RCC 7860 (cell line): Measurements from ENCODE around the gene SLC12A8.
A peak's percentile ranks its signal among the peaks of the same experiment; 100 is the strongest.
"Not testable (repeated sequence)": the region's sequence is repeated elsewhere in the genome, so short reads cannot be mapped to it uniquely, and the experiment has no call there.

Source experiments
- DNase-seq: peaks from one replicate; pipeline ENCODE4 v3.0.0-alpha.2; 2015; ENCODE audit warnings: low spot score
- FAIRE-seq: peaks from 2 replicates; lab custom pipeline; 2012; peaks lifted over from hg19 to GRCh38; lab: Jason Lieb, UNC

SLC12A8 gene

DNA sequence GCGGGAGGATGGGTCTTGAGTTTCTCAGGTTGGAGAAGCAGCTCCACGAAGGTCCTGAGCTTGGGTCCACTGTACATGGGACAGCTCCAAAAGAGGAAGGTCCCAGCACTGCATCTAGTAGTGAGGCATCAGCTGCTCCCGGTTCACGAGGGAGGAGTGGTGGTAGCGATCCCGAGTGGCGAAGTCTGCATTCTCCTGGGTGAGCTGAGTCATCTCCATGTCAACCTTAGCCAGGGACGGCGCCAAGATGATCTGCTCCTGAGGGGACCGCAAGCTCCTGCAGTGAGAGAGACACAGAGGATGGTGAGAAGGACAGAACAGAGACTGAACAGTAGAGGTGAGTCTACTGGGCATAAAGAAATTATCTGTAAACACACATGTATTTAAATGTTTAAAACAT is 128.8 kb downstream of the SLC12A8 start:
- FAIRE-seq = no peak
- peak; percentile 45 for DNase-seq

DNA sequence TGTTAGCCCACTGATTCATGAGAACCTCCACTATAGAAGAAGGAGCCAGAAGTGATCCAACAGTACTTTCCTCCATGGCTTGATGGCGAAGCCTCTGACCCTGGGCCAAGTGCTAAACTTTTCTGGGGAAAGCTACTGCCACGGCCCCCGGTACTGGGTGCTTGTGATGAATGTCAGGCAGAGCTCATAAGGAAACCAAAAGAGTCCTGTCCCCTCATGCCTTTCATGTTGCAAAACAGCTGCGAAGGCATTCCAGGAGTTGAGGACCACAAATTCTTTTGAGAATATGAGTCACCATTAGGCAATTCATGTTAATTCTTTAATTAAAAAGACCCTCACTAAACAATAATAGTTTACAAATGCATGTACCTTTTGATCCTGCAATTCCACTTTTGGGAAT is 130.2 kb downstream of the SLC12A8 start:
- FAIRE-seq, DNase-seq: not testable (repeated sequence)

DNA sequence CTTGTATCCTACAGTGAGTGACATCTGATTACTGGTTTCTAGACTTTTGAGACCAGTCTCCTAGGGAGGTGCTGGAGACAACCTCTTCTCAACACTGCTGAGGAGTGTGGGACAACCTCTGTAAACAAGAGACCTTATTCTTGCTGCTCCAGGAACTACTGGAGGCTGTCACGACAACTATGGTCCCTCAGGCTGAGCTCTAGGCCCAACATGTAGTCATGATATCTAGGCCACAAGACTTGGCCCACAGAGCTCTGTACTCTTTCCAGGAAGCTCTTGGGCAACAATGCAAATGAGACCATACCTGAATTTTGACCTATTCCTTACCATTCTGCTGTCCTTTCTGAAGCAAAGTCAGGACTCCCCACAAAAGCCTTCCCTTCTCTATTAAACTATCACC is 132.5 kb downstream of the SLC12A8 start:
- FAIRE-seq = no peak
- no peak for DNase-seq

DNA sequence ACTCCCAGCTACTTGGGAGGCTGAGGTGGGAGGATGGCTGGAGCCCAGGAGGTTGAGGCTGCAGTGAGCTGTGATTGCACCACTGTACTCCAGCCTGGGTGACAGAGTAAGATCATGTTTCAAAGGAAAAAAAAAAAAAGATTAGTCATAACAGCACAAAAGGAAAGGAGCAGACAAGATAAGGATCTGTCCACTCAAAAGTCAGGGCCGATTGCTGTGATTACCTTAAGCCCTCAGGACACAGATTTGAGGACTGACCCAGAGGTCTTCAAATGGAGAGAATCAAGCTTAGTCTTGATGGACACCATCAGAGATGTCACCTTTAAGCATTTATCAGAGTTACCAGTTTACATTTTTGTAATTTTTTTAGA is 132.9 kb downstream of the SLC12A8 start:
- FAIRE-seq = no peak
- DNase-seq = no peak

DNA sequence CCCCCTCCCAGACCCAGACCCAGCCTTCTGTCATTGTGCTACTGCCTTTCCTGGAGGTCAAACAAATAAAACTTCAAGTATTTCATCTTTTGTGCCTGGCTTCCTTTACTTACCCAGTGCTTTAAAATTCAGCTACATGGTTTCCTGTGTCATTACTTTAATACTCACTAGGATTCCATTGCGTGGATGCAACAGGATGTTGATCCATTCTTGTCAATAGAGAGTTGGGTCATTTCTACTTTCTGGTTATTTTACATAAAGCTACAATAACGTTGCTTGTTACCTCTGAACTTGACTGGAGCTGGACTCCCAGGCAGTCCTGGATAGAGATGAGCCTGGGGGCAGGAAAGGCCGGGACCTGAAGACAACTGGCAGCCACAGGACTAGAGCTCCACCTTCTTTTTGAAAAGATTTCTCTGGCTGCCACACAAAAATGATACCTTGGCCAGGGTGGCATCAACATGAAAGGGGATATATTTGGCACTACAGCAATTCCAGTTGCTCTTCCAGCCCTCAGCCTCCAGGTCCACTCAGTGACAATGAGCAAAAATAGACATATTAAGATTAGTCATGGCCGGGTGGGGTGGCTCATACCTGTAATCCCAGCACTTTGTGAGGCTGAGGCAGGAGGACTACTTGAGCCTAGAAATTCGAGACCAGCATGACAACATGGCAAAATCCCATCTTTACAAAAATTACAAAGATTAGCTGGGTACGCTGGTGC is 133.4 kb downstream of the SLC12A8 start:
- no peak for DNase-seq
- no peak for FAIRE-seq

DNA sequence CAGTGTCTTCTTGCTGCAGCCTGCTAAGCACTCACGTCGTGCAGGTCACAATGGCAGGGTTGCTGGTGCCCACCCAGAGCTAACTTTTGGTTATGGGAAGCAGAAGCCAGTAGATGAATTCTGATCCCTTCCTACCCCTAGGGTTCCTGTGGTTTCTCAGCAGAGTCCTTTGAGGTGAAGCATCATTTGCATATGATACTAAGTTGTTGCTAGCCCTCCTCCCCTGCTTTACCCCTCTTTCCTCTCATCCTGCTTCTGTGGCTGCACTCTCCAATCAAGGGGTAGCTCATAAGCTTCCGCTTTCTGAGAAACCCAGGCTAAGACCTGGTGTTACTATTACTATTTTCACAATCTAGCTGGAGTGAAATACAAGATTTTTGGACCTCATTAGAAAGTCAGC is 134.7 kb downstream of the SLC12A8 start:
- no peak for DNase-seq
- no peak for FAIRE-seq

DNA sequence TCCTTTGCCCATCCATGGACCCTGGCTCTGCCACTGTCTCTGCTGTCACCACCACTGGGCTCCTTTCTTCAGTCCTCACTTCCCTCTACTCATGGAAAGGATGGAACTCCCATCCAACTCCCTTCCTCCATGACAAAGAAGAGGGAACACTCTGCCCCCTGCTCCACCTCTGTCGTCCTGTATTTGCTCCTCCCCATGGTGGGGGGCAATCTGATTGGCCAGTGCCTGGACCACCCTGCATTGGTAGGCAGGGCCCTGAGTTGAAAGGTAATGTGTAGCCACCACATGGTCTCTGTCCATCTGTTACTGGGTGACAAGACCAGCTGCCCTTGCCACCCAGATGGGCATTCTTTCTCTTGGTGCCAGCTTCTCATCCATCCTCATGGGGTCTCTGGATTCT is 136.1 kb downstream of the SLC12A8 start:
- FAIRE-seq (no peak), DNase-seq (no peak)

DNA sequence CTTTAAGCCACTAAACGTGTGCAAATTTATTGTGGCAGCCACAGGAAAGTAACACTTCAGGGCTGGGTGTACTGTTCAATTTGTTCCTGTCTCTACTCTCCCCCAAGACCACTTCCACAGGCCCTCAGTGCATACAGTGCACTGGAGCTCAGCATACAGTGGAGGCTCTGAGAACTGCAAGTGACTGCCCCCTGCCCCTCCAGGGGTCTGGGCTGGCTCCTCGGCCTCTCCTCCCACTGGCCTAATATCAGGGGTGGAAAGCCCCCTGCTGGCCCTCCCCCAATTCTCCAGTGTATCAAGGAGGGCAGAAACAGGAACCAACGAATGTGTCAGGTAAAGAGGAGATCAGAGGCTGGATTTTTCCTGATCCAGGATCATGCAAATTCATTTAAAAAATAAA is 136.8 kb downstream of the SLC12A8 start:
- no peak for FAIRE-seq

DNA sequence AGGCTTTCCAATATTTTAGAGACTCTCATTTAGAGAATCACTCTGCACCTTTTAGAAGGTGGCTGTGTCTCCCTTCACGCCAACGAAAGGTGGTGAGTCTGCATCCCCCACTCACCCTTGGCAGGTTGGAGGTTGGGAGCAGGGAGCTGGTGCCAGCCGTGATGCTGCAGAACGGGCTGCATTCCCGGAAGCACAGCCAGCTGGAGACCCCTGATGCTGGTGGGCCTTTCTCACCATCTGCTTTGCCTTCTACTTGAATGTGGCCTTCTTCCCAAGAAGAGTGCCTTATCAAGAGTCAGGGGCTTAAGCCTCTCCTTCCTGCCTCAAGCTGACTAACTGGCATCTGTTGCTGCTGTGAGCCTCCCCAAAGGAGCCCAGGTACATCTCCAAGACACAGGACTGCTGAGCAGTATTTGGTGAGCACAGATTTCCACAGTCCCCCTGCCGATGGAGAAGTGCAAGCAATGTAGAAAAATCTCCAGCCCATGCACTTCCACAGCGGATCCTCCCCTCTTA is 139.1 kb downstream of the SLC12A8 start:
- DNase-seq (no peak), FAIRE-seq (no peak)

More for the DNA sequence above, 136.8 kb downstream of the SLC12A8 start:
- DNase-seq = no peak

DNA sequence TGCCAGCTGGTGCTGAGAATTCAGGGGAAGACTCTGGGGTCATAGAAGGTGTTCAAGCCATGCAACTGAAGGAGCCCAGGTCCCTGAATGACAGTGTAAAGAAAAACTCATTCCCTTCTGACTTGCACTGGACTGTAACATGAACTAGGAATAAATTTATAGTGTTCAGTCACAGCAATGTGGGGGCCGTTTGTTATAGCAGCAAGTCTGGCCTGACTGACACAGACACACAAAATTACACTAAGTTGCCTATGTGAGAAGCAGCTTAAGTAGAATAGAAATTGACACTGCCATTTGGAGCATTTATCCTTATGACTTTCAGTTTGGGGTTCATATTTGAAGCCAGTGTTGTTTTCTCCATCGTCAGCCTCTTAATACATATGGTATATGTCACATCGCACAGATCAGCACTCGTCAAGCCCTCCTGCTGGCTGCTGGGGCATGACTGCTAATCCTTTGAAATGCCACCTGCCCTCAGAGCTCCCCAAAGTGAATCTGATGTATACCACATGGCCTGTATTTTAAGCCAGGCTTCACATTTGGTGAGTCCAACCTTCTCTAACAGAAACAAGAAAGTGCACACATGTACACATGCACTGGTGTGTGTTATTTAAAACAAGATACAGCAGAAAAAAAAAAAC is 139.7 kb downstream of the SLC12A8 start:
- FAIRE-seq (no peak), DNase-seq (no peak)

DNA sequence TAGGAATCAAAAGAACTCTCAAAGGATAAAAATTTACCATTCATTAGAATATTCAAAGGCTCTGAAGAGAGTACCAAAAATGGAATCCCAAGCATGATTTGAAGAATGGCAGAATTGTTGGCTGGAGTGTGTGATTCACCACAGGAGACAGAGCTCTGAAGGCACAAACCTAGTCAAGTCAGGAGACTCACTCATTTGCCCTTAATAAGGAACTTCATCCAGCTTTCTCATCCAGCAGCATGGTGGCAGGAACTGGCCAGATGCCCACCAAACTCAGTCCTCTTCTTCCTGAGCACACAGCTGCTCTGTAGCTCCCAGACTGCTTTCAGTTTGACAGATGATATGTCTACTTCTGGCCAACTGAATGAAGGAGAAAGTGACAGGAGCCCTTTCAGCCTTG is 140.2 kb downstream of the SLC12A8 start:
- FAIRE-seq (no peak), DNase-seq (no peak)

DNA sequence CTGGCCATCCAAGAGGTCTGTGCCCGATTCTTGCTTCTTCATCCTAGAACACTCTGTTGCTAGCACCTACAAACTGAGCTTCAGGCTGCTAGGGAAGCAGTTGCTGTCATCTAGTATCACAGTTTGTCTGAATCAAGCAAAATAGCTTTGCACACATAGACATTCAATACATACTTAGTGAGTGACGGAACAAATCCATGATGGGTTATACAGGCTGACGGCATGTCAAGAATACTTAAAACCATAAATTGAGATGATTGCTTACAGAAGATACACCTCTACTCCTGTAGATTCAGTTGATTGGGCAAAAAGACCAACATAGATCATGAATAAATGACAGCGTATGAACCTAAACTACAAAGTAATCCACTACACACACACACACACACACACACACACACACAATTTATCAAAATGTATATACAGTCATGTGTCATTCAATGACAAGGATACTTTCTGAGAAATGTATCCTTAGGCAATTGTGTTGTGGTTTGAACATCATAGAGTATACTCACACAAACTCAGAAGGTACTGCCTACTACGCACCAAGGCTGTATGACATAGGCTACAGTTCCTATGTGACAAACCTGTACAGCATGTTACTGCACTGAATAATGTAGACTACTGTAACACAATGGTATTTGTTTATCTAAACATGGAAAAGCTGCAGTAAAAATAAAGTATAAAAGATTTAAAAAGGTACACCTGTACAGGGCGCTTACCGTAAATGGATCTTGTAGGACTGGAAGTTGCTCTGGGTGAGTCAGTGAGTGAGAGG is 142.4 kb downstream of the SLC12A8 start:
- DNase-seq (no peak), FAIRE-seq (no peak)

DNA sequence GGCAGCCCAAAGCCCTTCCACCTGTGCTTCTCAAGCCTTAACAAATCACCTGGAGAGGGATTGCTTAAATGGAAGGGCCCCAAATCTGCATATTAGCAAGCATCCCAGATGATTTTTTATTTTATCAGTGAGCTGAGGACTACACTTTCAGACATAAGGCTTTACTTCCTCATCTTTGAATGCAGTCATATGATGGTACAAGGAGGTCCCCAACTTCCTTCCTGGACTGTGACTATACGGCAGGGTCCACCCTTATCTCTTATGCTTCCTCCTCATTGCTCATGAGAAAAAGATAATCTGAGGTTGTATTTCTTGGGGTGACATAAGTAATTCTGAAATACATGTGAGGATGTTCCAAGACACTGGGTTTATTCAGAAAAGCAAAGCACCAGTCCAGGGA is 143.1 kb downstream of the SLC12A8 start:
- FAIRE-seq = no peak

DNA sequence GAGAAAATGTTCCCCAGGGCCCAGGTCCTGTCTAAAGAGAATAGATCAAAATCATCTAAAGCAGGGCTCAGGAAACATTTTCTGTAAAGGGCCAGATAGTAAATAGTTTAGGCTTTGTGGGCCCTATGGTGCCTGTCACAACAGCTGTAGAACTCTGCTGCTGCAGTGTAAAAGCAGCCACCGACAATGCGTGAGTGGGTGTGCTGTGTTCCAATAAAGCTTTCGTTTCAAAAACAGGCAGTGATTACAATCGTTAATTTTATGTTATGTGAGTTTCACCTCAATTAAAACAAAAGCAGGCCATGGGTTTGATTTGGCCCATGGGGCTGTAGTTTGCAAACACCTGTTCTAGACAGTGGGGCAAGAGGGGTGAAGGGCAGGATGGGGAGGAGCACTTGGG is 144.3 kb downstream of the SLC12A8 start:
- FAIRE-seq = no peak

More for the DNA sequence above, 143.1 kb downstream of the SLC12A8 start:
- DNase-seq = no peak

DNA sequence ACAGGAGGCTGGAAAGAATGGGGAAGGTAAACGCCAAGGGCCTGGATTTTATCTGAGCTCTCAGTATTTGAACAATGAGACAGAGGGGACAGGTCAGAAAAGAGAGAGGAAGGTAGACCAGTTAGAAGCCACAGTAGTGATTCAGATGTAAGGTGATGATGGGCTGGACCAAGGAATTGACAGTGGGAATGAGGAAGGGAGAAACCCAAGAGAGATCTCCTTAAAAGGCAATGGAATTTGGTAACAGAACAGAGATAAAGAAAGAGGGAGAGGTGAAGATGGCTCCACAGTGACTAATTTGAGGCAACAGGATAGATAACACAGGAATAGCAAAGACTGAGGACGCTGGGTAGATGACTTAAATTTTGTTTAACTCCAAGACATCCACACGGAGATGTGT is 145.3 kb downstream of the SLC12A8 start:
- FAIRE-seq (no peak), DNase-seq (peak; percentile 41)

More for the DNA sequence above, 144.3 kb downstream of the SLC12A8 start:
- DNase-seq = no peak

DNA sequence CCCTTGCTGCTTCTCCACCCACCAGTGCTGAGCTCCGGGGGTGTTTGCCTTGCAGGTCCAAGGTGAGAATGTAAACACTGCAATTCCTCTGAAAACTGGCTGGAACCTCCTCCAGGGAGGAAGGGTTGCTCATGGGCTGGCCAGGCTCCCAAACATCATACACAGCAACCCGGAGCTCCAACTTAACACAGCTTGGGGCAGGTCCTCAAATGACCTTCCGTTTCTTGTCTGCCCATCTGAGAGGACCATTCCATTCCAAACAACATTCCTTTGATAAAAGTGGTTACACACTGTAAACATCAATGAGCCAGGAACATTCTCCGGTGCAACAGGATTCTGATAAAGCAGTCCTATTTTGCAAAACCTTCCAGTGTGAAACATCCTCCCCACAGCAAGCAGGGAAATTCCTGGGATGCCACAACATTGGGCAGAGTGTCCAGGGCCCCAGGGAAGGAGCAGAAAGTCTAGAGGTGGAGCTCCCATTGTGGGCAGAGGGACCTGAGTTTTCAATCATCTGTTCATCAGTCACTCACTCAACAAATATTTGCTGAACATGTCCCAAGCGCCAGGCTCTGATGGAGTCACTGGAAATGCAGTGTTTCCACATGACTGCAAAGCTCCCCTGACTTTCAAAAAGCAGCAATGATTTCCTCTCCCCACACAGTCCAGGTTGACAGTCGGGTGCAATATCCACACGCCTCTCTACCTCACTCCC is 149.5 kb downstream of the SLC12A8 start:
- DNase-seq = peak; percentile 96
- FAIRE-seq = peak; percentile 88

DNA sequence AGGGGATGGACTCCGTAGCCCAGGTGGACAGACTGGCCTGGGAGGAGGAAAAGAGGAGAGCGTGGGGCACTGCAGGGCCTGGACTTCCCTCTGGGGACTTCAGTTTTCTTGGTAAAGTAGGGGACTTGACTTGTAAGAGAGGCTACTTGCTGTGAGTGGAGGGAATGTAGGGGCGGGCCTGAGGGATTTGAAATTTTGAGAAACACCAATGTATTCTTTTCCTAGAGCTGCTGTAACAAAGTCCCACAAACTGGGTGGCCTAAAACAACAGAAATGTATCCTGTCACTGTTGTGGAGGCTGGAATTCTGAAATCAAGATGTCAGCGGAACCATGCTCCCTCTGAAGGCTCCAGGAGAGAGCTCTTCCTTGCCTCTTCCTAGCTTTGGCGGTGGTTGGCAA is 150.9 kb downstream of the SLC12A8 start:
- no peak for DNase-seq
- no peak for FAIRE-seq

DNA sequence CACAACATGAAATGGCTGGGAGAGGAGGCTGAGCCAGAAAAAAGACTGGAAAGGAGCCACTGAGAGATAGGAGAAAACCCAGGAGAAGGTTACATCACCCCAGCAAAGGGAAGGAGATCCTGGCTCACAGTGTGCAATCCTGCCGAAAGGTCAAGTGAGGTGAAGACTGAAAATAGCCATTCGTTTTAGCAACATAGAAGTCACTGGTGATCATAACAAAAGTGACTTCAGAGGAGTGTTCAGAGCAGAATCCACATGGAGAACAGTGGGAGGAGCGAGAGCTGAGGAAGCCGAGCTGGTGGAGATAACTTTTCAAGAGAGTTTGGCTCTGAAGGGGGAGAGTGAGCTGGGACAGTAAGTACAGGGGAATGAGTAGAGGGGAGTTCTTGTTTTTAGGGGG is 151.4 kb downstream of the SLC12A8 start:
- DNase-seq (peak; percentile 27), FAIRE-seq (no peak)

DNA sequence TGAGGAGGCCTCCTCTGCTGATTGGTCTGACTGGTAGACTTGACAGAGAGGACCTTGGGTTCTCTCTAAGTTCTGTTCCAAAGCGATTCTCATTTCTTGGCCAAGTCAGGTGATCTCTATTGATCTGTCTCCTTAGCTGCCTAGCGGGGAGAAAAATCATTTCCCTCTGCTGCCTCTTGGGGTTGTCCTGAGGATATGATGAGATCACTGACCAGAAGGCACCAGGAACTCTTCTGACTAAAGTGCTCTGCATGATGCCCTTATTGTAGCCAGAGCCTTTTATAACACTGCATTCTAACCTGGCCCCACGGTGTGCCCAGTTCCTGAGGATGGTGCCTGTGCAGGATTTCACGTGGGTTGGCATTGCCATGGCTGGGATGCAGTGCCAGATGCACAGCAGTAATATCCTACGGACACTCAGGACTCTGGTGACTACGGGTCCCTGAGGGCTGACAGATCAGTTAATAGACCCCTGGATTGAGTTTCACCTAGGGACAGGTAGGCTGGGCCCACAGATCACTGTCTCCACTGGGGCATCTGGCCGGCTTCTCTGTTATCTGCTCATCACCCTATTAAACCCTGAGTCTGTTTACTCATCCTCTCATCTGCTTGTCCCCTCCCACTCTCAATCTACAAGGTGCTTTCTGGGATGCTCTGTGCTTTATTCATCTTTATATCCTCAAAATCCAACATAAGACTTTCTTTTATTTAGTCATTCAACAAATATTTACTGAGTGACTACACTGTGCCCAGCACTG is 152.9 kb downstream of the SLC12A8 start:
- DNase-seq (no peak), FAIRE-seq (no peak)

DNA sequence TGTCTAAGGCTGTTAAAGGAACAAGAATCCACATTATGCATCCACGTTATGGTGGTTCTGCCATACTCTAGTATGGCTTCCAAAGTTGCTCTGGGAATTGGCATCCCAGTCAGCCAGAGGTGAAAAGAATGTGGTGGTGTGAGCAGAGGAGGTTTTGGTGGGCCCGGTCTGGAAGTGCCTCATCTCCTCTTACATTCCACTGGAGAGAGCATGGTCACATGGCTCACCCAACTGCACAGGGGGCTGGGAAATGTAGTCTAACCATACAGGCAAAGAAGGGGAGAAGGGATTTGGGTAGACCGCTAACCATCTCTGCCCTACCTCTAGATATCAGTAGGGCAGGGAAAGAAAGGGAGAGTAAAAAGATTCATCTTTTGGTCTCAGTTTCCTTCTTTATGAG is 153.6 kb downstream of the SLC12A8 start:
- FAIRE-seq (no peak), DNase-seq (no peak)
